T-helper 9 cell (primary cell): ENCODE results near the gene SLC9A5.

Source experiments
- DNase-seq: peaks from one replicate; pipeline ENCODE4 v3.0.0-alpha.2; 2020

The SLC9A5 gene

GRCh38 chr16:67241008-67241900 lies 7.5 kb upstream of the SLC9A5 start:
- DNase-seq, result no peak

DNA sequence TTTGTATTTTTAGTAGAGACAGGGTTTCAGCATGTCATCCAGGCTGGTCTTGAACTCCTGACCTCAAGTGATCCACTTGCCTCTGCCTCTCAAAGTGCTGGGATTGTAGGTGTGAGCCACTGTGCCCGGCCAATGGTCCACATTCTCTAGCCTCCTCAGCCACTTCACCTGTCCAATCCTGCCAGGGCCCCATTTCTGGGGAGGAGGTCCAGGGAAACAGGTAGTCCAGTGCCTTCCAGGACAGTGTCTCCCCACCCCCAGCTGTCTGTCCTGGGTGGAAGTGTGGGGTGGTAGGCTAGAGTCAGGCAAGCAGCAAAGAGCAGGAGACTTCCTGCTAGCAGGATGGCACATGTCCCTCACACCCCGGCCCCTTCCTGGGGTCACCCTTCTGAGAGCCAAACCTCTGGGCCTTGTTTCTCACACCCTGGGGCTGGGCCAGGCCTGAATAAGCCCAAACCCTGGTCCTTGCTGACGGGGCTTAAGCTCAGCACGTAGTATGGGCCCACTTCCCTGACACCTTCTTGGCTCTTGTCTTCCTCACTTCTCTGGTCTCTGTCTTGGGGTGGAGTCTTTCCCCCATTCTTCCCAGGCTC lies 6.5 kb upstream of the SLC9A5 start:
- DNase-seq, result no peak

DNA sequence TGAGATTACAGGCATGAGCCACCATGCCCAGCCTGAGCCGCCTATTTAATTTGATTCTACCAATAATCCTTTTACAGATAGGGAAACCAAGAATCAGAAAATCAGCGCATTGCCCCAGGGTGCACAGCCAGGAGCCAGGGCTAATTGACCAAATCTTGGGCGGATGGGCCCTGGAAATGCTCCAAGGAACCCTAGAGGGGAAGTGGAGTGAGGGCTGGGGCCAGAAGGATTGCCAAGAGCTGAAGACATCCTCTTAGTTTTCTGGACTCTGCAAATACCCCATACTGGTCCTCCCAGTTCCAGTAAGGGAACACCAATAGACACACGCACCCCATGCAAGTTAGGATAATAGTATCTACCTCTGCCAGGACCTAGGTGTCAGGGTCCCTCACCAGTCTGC lies 5.3 kb upstream of the SLC9A5 start:
- DNase-seq, result no peak

DNA sequence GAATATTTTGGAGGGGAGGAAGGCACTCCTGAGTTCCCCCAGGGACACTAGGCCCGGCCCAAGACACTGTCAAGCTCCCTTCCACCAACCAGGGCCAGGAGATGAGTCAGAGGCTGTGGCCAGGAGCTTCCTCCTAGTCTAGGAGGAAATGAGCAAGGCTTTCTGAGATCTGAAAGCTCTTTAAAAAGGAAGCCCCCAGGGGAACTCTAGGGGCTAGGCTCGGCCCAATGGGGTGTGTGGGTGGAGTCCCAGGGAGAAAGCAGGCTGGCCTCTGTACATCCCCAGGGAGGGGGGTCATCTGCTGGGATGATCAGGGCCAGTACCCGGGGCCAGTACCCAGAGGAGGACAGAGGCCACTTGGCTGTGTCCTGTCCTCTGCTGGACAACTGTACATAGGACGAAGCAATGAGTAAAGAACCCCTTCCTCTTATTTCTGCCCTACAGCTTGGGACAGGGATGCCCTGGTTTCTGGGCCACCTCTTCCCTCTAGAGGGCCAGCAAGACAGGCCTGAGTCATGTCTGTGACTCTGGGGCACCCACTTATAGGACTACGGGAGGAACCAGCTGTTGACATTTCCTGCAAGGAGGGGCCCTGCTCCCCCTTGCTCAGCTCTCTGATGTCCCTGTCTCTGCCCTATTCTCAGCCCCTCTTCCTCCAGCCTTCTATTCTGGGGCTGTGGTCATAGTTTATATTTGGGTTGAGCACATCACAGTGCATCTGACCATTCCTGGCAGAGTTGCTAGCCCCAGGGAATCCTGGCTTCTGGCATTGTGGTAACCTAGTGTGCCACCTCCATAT lies 4.2 kb upstream of the SLC9A5 start:
- peak; percentile 71 for DNase-seq

DNA sequence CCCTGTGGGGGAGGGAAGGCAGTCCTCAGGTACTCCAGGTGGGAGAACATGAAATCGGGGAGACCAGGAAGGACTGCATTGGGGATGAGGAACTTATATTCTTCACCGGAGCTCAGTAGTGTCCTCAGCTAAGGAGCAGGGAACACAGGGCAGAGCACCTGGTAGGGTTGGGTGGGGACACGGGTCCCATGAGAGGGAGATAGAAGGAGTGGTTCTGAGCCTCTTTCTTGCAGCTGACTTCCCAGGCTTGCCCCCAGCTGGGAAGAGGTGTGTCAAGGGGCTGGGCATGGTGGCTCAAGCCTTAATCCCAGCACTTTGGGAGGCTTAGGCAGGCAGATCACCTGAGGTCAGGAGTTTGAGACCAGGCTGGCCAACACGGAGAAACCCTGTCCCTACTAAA lies 3.6 kb upstream of the SLC9A5 start:
- no peak for DNase-seq

- DNase-seq, result no peak
These were observed 3.1 kb upstream of the SLC9A5 start for GRCh38 chr16:67245674-67246080.

DNA sequence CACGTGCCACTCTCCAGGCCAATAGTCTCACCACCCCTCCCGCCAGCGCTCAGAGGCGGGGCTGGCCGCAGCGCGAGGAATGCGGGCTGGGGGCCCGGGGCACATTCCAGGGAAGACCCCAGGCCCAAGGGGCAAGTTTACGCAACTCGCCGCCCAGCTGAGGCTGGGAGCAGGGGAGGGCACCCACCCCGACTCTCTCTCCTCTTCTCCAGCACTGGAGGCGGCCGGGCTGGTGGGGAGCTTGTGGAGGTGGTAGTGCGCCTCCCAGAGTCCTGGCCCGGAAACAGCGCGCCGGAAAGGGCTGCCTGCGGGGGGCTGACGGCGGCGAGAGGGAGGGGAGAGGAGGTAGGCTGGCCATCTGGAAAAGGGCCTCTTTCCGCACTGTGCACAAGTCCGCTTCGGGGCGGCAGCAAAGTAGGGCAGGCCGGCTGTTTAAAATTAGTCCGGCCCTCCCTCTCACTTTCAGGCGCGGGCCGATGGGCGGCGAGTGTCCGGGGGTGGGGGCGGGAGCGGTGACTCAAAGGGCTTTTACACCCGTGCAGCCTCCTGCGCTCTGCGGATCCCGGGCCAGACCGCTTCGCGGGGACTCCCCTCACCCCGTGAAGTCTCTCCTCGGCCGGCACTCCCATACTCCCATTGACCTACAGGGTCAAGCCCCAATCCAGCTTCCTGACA lies 2.6 kb upstream of the SLC9A5 start:
- peak; percentile 44 for DNase-seq

GRCh38 chr16:67246756-67247191 lies 2.0 kb upstream of the SLC9A5 start:
- DNase-seq, result no peak

GRCh38 chr16:67247192-67248072 lies 1.3 kb upstream of the SLC9A5 start, which contains the start of gene FHOD1:
FHOD1 (minus strand) TSS chr16:67247481; CDS start chr16:67247410, 71 bp downstream.
- DNase-seq, result peak; percentile 95

DNA sequence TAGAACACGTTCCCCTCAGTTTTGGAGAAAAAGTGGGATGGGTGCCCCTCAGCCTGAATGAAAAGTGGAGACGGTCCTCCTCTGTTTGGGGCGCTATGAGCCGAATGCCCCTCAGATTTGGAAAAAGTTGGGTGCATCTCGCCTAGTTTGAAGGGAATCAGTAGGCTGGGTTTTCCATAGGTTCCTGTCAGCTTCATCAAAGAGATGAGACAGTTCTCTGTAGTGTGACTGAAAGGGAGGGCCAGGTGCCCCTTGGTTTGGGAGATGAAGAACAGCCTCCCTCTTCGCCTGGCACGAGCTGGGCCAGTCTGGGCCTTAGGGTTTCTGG lies 742 bp upstream of the SLC9A5 start:
- DNase-seq, result no peak

DNA sequence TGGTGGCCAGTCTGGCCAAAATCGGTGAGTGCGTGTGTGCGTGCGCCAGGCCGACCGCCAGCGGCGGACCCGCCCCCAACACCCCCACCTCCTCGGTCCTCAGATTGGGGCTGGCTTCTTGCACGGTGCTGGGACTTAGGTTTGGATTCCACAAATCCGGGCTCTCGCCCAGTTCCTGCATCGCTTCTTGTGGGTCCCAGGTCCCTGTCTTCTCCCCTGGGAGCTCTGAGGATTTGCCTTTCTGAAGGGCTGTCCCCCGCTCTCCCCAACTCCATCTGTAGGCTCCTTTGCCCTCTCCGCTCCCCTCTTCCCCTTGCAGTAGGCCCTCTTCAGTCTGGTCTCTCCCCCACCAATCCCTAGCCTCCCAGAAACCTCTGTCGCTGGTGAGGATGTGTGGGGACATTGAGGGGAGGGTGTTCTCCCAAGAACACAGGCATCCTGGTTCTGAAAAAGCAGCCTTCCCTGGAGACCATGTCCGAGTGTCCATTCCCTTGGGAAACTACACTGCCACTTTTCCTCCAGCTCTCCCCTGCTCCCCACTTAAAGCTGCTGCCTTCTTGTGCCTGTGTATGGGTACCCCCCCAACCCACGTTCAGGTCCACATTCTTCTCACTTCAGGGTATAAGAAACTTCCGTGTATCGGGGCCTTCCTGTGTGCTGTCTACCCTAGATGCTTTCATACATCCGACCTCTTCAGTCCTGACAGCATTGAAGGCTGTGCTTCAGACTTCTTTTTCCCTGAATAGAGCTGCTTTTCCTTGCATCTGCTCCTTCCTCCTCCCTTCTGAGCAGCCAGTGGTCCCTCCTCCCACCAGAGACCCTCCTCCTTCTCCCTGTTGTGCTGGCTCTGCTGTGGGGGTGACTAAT lies 632 bp downstream of the SLC9A5 start:
- no peak for DNase-seq

DNA sequence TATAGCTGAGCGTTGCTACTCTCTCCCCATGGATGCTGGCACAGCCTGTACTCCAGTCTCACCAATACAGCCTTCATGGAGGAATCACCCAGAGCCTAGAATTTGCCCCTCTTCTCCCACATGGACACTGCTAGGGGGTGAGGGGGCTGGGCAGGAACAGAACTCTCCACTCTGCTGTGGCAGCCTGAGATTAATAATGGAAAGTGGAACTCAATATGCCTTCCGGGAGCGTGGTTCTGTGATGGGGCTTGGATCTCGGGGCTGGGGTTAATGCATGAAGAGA lies 1.2 kb downstream of the SLC9A5 start:
- no peak for DNase-seq

DNA sequence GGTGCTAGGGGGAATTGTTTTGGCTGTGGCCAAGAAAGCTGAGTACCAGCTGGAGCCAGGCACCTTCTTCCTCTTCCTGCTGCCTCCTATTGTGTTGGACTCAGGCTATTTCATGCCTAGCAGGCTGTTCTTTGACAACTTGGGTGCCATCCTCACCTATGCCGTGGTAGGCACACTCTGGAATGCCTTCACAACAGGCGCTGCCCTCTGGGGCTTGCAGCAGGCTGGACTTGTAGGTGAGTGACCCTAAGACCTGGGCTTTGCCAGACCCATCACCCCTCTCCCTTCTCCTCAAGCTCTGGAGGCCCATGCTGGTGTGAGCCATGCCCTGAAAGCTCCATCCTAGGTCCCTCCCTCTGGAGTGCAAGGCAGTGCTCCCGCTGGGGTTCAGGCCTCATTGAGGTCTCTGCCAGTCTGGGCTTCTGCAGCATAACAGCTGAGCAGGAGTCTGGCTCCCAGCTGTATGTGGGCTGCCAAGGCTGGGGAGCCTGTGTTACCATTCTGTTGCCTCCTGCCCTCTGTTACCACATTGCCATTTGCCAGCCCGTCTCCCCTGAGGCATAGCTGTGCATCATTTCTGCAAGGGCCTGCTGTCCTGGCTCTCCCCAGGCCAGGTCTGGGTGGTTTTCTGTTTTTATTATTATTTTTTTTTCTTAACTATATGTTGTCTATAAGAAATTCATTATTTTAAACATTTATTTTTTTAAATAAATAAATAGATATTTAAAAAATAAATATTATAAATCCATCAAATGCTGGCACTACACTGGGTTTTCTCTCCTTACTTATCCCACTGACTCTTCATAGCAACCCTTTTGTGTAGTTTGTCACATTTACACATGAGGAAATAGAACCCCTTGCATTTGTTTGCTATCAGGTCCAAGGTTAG lies 4.1 kb downstream of the SLC9A5 start:
- DNase-seq, result no peak

DNA sequence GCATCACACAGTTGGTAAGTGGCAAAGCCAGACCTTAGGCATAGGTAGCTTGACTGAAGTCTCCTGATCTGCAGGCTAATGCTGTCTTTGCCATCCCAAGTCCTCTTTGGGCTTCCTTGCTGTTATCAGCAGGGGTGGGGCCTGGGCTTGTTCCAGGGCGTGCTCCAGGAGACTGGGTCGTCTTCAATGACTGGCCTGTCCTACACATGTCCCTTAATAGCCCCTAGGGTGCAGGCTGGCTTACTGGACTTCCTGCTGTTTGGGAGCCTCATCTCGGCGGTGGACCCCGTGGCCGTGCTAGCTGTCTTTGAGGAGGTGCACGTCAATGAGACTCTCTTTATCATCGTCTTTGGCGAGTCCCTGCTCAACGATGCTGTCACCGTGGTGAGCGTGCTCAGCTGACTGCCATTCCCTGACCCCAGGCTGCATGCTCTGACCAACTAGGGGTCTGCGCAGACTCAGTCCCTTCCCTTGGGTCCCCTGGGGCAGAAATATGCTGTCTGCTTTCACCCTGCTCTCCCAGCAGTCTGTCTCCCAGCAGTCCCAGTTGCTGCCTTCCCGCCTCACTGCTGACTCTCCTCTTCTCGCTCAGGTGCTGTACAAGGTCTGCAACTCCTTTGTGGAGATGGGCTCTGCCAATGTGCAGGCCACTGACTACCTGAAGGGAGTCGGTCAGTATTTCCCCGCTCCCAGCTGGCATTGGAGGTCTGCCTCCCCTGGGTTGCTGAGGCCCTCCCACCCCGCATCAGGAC lies 6.2 kb downstream of the SLC9A5 start:
- DNase-seq, result no peak

- no peak for DNase-seq
These were observed 6.9 kb downstream of the SLC9A5 start for GRCh38 chr16:67255553-67256221.

DNA sequence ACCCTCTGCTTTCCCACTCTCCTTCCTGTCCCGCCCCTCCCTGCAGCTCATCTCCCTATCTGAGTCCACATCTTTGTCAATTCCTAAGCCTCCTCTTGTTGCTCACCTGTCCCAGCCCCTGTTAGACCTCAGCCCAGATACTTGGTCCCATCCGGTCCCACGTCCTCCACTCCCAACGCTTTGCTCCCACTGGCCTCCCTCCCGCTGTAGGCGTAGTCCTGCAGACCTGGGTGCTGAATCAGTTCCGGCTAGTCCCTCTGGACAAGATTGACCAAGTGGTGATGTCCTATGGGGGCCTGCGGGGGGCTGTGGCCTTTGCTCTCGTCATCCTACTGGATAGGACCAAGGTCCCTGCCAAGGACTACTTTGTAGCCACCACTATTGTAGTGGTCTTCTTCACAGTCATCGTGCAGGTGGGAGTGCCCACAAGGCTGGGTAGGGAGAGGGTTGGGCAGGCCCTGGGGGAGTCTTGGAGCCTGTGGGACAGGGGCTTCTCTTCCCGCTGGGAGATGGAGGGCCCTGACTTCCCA lies 8.0 kb downstream of the SLC9A5 start:
- no peak for DNase-seq

- DNase-seq, result no peak
These were observed 8.8 kb downstream of the SLC9A5 start for GRCh38 chr16:67257486-67258160.
